ENCODE results near the gene AHNAK2.

AHNAK2 gene

GRCh38 chr14:104984056-104984894 is 6.1 kb upstream of the AHNAK2 start:
- no peak for DNase-seq

DNA sequence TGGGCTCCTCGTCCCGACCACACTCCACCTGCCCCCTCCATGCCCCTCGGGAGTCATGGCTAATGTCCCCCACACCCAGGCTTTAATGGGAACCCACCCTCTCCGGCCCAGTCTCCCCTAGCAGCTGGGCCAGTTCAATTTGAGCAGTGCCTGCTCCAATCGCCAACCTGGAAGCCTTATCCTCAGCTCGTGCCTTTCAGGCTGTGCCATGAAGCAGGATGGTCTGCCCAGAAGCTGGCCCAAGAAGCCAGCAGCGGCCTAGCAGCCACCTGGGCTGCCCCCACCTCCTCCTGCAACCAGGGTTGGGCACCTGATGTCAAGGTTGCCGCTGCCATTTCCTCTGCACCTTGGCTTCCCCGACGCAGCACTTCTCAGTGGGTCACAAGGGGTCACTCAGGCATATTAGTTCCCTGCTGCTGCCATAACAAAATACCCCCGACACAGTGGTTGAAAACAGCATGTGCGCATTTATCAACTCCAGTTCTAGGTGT is 5.1 kb upstream of the AHNAK2 start:
- no peak for DNase-seq

DNA sequence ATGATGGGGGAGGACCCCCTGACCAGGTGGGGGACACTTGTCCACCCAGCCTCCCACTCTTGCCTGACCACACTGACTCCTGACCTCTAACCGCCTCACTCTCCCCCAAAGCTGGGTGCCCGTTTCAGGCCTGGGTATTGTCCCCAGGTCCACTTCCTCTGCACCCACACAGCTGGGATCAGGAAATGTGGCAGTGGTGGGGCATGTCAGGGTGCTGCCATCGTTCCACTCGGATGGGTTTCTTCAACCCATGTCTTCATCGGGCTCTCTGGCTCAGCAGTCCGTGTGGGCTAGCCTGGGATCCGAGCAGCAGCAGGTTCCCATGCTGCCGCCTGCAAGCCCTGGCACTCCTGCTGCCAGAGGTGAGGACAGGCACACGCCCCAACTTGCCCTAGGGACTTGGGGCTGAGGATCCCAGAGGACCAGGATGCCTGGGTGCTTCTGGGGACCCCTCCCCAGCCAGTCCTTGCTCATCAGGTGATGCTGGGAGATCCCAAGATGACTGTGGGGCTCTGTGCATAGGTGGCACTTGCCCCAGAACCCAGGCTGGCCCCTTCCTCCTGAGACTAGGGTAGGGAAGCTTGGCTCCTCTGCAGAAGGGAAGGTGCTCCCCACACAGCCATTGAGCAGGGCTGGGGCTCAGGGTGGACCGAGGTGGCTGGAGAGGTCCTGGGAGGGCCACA is 4.5 kb upstream of the AHNAK2 start:
- DNase-seq = no peak

DNA sequence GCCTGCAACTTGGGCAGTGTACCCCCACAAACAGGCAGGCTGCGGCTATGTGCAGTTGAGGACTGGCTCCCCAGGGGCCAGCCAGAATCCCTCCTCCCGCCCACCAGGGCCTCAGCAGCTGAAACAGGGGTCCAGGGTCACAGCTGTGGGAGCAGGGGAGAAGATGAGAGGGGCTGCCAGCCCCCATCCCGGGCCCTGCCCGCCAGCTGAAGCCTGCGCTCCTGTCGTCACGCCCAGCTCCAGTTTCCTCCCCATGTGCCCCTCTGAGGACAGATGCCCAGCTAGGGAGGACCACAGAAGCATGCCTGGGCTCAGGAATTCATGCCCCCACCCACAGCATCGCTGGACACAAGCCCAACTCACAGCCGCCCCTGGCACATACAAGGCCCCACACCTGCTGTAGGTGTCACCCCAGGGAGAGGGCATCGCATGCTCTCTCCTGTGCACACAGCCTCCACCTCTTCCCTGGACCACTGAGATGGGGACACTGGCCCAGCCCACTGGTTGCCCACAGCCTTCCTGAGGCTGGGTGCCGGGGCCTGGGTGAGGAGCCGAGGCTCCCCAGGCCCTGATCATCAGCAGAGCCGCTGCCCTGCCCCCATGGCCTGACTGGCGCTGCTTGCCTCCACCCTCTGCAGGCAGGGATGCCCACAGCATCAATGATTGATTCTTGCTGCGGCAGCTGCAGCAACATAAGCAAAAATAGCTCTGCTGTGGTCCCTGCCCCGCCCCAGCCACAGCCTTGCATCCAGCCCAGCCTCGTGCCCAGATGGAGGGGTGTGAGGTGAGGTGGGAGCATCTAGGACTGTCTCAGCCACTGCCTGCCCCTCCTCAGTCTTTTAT is 3.7 kb upstream of the AHNAK2 start:
- DNase-seq = no peak

DNA sequence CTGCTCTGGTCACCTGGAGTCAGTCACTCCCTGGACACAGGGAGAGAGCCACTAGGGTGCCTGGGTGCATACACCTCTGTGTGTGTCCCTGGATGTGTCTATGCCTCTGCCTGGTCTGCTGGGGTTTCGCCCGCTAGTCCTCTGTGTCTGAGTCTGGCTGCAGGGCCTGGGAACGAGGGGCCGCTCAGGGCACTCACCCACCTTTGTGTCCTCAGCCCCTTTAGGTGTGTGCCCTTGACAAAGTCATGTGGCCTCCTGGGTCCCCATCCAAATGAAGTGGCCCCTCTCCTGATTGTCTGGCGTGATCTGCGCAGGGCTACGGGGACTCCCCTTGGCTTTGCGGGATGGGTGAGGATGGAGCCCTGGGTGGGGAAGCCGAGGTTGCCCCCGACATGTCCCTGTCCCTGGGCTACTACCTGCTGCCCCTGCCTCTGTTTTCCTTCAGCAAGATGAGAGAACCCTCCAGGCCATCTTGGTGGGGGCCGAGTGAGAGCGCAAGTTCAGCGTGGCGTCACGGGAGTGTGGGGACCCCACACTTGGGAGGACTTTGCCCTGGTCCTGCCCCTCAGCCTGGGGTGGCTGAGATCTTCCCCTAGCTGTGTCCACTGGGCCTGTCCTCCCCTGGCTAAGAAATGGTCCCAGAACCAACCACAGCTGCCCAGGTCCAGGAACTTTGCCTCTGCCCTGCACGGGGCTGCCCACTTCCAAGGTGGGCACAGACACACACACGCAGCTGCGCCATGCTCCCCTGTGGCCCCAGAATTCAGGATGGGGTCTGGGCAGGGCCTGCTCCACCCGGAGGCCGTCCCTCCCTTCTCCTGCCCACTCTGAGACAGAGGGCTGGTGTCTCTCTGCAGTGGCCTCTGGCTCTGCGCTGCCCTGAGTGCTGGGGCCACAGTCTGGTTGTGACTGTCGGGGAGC is 2.7 kb upstream of the AHNAK2 start:
- DNase-seq = no peak

- DNase-seq = no peak
Measured at GRCh38 chr14:104979758-104980610, 1.8 kb upstream of the AHNAK2 start.

DNA sequence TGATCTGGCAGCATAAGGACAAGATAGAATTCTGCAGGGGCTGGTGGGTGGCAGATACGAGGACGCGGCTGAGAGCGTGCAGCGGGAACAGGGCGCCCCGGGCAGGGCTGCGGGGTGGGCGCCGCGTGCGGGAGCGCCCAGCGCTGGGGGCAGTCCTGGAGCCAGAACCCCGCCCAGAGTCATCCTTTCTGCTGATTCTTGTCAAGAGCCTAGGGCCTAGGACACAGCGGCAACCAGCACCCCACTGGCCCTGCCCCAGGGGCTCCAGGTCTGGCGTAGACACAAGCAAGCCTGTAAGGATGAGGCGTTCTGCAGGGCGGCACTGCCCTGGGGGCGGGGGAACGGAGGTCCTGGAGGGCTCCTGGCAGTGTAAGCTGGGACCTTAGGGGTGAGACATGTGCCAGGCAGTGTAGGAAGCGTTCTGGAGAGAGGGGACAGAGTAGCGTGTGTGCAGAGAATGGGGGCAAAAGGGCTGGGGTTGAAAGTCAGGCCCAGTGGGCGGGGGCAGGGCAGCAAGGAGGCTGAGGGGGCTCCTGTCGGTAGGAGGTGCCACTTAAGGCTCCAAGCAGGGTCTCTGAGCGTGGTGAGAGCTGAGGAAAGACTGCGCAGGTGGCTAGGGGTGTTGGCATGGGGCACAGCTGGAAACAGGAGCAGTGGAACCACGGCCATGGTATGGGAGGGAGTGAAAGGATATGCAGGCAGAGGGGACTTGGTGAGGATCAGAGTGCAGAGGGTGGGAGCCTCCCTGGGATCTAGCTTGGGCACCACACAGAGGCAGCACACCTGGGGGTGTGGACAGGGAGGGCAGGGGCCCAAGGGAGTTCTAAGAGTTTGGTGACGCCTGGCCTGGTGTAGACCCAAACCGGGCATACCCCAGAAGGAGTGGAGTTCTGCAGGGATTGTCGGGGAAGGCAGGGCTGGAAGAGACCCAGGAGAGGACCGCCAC is 845 bp upstream of the AHNAK2 start:
- no peak for DNase-seq

- no peak for DNase-seq
Measured at GRCh38 chr14:104977008-104977680, 1.0 kb downstream of the AHNAK2 start.

DNA sequence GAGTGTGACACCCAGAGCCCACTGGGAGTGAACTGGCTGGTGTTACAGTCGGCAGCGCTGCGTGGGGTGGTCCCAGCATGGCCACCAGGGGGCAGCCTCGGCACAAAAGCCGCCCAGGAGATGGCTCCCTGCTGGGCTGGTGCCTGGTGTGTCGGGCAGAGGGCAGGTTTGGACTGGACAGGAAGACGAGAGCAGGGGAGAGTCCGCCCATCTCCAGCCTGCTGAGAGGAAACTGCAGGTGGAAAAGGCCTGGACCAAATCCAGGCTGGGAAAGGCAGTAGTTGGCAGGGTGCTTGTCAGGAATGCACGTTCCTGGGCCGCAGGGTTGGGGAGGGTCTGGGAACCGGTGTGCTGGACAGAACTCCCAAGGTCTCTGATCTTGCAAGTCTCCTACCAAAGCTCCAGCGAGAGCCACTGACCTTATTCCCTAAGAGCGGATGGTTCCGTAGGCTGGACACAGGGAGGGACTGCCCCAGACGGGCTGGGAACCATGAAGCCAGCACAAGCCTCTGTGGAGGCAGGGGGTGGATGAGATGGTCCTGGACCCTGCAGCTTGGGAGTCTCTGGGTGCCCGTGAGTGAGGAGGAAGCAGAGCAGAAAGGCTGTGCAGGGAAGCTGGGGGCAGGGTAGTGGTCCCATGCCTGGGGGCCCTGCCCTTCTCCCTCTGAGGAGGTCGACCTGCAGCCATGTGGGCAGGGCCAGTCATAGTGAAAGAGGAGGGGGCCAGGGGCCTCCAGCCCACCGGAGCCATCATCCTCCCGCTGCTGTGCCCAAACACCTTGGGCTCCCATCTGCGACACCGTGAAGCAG is 1.8 kb downstream of the AHNAK2 start:
- peak; percentile 47 for DNase-seq

- no peak for DNase-seq
Measured at GRCh38 chr14:104975481-104976197, 2.5 kb downstream of the AHNAK2 start.

GRCh38 chr14:104974665-104975390 is 3.3 kb downstream of the AHNAK2 start:
- no peak for DNase-seq

DNA sequence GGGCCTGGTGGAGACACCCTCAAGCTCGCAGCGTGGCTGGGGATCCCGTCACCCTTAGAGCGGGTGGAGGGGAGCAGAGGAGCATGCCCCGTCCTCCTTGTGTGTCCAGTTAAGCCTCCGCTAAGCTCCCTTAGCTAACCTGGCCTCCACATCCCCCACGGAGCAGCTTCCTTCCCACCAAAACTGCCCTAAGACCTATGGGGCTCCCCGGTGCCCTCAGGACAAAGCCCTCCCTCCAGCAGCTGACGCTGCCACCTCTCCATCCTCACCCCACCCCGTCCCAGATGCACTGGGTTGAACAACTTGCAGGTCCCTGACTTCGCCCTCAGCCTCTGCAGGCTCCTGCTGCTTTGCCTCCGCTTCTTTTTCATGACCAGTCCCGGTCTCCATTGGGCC is 4.0 kb downstream of the AHNAK2 start:
- no peak for DNase-seq

DNA sequence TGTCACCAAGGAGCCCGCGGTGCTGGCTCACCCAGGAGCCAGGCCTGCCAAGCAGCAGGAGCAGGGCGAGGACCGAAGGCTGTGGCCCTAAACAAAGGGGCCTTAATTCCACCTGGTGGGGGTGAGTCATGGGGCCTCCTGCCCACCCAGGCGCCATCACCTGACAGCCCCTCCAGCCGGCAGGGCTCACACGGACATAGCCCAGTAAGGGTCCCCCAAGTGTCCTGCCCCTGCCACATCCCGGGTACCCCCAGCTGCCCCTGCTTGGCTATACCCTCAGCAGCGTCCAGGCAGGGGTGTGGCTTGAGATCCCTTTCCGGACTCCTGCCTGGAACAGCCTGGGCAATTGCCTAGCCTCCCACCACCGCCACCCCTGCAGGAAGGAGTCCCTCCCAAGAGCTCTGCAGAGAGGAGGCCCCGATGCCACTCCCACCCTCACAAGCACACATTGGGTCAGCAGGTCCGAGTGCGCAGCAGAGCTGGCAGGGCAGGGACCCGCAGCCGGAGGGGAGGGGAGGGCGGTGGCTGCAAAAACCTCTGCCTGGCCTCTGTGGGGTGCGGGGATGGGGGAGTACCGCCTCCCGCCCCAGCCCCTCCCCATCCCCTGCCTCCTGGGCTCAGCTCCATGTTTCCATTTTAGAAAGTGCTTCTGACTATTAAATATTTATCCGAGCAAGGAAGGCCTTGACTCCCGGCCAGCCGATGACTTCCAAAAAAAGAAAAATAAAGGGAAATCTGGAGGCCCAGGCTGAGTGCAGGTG is 4.6 kb downstream of the AHNAK2 start:
- no peak for DNase-seq

GRCh38 chr14:104973135-104973384 is 5.1 kb downstream of the AHNAK2 start:
- no peak for DNase-seq

- no peak for DNase-seq
Measured at GRCh38 chr14:104972301-104973134, 5.7 kb downstream of the AHNAK2 start.
